Gastrocnemius medialis (tissue), 4 donors: Measurements from ENCODE around the gene LCN15. TPM values are rescaled to one million over a fixed set of nuclear protein-coding genes. Genes with fewer than 3 reads are reported as not detected.
A peak's percentile ranks its signal among the peaks of the same experiment; 100 is the strongest.
"Not testable (repeated sequence)": the region's sequence is repeated elsewhere in the genome, so short reads cannot be mapped to it uniquely, and the experiment has no call there.

Experiments
- ATAC-seq, 2 donors: fragments of 150-250 bp; one replicate each; pipeline ENCODE4 v1.9.1; 2016
- DNase-seq, 2 donors: peaks; one replicate each; pipeline ENCODE4 v3.0.0-alpha.2; 2019
- H3K27ac ChIP-seq, 4 donors: fragments of 200-600 bp; sonication (generic); 1 replicate in 1 of 4; 2 replicates in 3 of 4; pipeline ENCODE4 v1.5.1; 2016 to 2018; ENCODE audit warnings: mild to moderate bottlenecking in 2 of 4, moderate library complexity in 1 of 4
- H3K27me3 ChIP-seq, 3 donors: fragments of 200-600 bp; sonication (generic) in 2 of 3; 1 replicate in 1 of 3; 2 replicates in 2 of 3; pipeline versions ENCODE4 v1.5.1 to v1.6.0; 2016 to 2019; ENCODE audit warnings: mild to moderate bottlenecking in 1 of 3, moderate library complexity in 1 of 3
- H3K36me3 ChIP-seq, 2 donors: fragments of 200-600 bp; sonication (generic) in 1 of 2; one replicate each; pipeline ENCODE4 v1.5.1; 2017 to 2018
- H3K4me1 ChIP-seq, 2 donors: fragments of 200-600 bp; sonication (generic) in 1 of 2; one replicate each; pipeline ENCODE4 v1.5.1; 2016 to 2017; ENCODE audit warnings: mild to moderate bottlenecking in 2 of 2
- H3K4me3 ChIP-seq, 4 donors: fragments of 200-600 bp; sonication (generic) in 3 of 4; 1 replicate in 1 of 4; 2 replicates in 3 of 4; pipeline ENCODE4 v1.5.1; 2016 to 2019; ENCODE audit warnings: mild to moderate bottlenecking in 2 of 4
- H3K9me3 ChIP-seq, 3 donors: fragments of 200-600 bp; sonication (generic) in 2 of 3; 1 replicate in 1 of 3; 2 replicates in 2 of 3; pipeline ENCODE4 v1.5.1; 2016 to 2019
- POLR2A ChIP-seq, 2 donors: fragments of 450-650 bp; IDR thresholded peaks; one replicate each; pipeline ENCODE4 v1.6.1; 2017; ENCODE audit warnings: antibody characterized with exemption in 2 of 2, mild to moderate bottlenecking in 2 of 2, moderate library complexity in 2 of 2
- in situ Hi-C, 4 donors: fragments of 200-750 bp; cut with MboI; loops; one replicate each; pipeline versions ENCODE4 v1.15.0 to v1.8.0; 2017; ENCODE audit warnings: low sequenced_read_pairs in 4 of 4
- intact Hi-C: fragments of 100-400 bp; cut with DNase I; formaldehyde crosslinking; loops from one replicate; pipeline ENCODE4 v1.15.1; 2023; ENCODE audit warnings: low total_unique reads
- total RNA-seq, 4 donors: library from RNA; depleted of rRNA; stranded (reverse); fragments of >200 nt; gene quantifications; one replicate each; pipeline versions ENCODE4 v1.1.0 to v1.2.3, GENCODE V29; 2016
- TF ChIP-seq, protein P1 (sequence below), 5 experiments: fragments of 450-650 bp in 3 of 5; fragments of 200-600 bp in 2 of 5; sonication (generic) in 2 of 5; IDR thresholded peaks in 4 of 5; conservative IDR thresholded peaks in 1 of 5; 1 replicate in 4 of 5; 2 replicates in 1 of 5; pipeline ENCODE4 v1.5.1; 2016 to 2019; ENCODE audit warnings: antibody characterized with exemption in 5 of 5, mild to moderate bottlenecking in 3 of 5, moderate library complexity in 3 of 5

LCN15 gene
- total RNA-seq, 4 donors from 2014 or later = not detected

DNA sequence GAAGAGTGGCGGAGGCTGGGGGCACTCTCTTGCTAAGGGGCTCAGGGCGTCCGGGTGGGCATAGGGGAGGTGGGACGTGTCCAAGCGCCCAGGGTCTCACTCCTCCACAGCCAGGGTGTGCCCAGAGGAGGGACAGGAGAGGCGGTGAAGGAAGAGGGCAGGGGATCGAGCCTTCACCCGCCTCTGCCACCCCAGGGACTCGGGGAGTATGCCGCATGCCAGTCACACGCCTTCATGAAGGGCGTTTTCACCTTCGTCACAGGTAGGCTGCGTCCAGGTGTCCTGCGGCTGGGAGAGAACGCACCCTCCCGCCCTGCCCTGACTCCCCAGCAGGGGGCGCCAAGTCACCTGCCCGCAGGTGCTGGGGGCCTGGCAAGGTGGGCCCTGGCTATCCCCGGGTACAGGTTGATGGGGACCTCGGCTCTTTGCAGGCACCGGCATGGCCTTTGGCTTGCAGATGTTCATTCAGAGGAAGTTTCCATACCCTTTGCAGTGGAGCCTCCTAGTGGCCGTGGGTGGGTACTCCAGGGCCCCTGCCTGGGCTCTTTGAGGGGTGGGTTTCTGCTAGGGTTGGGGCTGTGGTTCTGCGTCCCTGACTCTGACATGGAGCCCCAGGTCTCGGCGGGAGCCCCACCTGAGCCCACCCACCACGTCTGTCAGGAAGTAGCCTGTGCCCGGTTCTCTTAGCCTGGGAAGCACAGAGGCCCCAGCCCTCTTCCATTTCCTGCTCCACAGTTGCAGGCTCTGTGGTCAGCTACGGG, 27.4 kb upstream of the LCN15 start:
- ATAC-seq (peak; percentile 16 to 18), DNase-seq (peak in 1 of 2 donors; percentile 57)
- in situ Hi-C loops (loop anchor here in 1 of 4 donors (25.0 kb wide), 1 partner anchor 146 kb away; the partner anchor contains the start of genes C8G and FBXW5), intact Hi-C loops (loop anchor here (5.0 kb wide), 2 partner anchors 56 to 76 kb away; partner anchors contain the start of genes EDF1 and PHPT1)
- Histone ChIP-seq H3K27me3 (peaks cover 0 to 2% (median 0%) of the 10 kb centered on the region in 3 donors), H3K36me3 (no peaks in the 10 kb centered on the region), H3K4me1 (peaks cover 12 to 18% of the 10 kb centered on the region in 2 donors), H3K4me3 (peak overlapping the region; percentile 66 to 92 (median 81)), H3K9me3 (no peaks in the 10 kb centered on the region), H3K27ac (peak overlapping the region; percentile 94 to 99 (median 95))
- TF ChIP-seq, protein P1, sequence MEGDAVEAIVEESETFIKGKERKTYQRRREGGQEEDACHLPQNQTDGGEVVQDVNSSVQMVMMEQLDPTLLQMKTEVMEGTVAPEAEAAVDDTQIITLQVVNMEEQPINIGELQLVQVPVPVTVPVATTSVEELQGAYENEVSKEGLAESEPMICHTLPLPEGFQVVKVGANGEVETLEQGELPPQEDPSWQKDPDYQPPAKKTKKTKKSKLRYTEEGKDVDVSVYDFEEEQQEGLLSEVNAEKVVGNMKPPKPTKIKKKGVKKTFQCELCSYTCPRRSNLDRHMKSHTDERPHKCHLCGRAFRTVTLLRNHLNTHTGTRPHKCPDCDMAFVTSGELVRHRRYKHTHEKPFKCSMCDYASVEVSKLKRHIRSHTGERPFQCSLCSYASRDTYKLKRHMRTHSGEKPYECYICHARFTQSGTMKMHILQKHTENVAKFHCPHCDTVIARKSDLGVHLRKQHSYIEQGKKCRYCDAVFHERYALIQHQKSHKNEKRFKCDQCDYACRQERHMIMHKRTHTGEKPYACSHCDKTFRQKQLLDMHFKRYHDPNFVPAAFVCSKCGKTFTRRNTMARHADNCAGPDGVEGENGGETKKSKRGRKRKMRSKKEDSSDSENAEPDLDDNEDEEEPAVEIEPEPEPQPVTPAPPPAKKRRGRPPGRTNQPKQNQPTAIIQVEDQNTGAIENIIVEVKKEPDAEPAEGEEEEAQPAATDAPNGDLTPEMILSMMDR (IDR thresholded peaks at IDR 0.05 in 4 of 5, conservative IDR thresholded peaks at IDR 0.05 in 1 of 5) = peak; percentile 88 to 95 (median 91)
- peak in 1 of 2 donors; percentile 14 for TF ChIP-seq POLR2A (IDR thresholded peaks at IDR 0.05)

DNA sequence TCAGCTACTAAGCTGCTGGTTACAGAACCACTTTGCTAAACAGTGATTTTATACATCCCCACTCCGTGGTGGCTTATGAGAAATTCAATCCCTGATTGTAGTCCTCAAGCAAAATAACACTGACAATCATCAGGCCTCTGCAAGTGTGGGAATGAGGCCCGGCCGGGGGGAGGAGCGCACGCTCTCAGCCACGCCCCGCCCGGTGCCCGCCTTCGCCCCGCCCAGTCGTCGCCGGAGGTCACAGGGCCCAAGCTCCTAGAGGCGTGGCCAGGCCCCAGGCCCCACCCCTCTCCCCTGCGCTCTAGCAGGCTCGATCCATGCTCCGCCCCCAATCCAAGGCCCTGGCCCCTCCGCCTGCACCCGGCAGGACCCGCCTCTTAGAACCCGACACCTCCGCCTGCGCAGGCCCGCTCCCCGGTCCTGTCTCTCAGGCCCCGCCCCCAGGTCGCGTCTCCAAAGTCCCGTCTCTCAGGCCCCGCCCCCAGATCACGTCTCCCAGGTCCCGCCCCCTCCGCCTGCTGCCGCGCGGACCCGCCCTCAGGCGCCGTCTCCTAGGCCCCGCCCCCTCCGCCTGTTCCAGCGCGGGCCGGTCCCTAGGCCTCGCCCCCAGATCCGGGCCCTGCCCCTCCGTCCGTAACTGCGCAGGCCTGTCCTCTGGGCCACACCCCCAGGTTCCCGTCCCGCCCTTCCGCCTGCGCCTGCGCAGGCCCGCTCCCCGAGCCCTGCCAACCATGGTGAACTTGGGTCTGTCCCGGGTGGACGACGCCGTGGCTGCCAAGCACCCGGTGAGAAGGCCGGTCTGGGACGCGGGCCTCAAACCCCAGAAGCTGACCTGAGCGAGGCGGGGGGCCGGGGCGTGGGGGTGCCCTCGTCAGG, 26.6 kb upstream of the LCN15 start, which contains the start of gene TMEM141:
Gene TMEM141 (plus strand): TSS at position 705 of the 876 bp plus-strand sequence. CDS start 27 bp downstream, at position 732.
- Histone ChIP-seq H3K36me3 (no peaks in the 10 kb centered on the region), H3K27me3 (no peaks in the 10 kb centered on the region), H3K4me3 (peak within 1 kb of the TSS; percentile 66 to 92 (median 81)), H3K27ac (peak within 1 kb of the TSS; percentile 94 to 99 (median 95)), H3K9me3 (no peaks in the 10 kb centered on the region), H3K4me1 (peaks cover 12 to 18% of the 10 kb centered on the region in 2 donors)
- ATAC-seq (peak; percentile 87 to 91), DNase-seq (peak; percentile 100)
- in situ Hi-C loops (loop anchor here in 1 of 4 donors (25.0 kb wide), 1 partner anchor 146 kb away; the partner anchor contains the start of genes C8G and FBXW5), intact Hi-C loops (loop anchor here (1.0 to 5.0 kb wide), 3 partner anchors 56 to 153 kb away; partner anchors contain the start of genes EDF1, FBXW5 and PHPT1)
- TF ChIP-seq, protein P1 (IDR thresholded peaks at IDR 0.05 in 4 of 5, conservative IDR thresholded peaks at IDR 0.05 in 1 of 5) = no peak
- TF ChIP-seq POLR2A (IDR thresholded peaks at IDR 0.05) = peak; percentile 60 to 82

DNA sequence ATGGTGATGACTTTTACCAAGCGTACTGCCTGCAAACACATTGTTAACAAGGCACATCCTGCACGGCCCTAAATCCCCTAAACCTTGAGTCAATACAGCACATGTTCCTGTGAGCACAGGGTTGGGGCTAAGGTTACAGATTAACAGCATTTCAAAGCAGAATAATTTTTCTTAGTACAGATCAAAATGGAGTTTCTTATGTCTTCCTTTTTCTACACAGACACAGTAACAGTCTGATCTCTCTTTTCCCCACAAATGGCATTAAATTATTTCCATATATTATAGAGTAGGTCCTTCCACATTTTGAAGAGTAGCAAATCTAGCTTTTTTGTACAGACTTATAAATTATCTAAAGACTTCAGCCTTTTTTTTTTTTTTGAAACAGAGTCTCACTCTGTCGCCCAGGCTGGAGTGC, 25.2 kb upstream of the LCN15 start:
- TF ChIP-seq, protein P1 (IDR thresholded peaks at IDR 0.05 in 4 of 5, conservative IDR thresholded peaks at IDR 0.05 in 1 of 5) = no peak
- TF ChIP-seq POLR2A (IDR thresholded peaks at IDR 0.05) = no peak

DNA sequence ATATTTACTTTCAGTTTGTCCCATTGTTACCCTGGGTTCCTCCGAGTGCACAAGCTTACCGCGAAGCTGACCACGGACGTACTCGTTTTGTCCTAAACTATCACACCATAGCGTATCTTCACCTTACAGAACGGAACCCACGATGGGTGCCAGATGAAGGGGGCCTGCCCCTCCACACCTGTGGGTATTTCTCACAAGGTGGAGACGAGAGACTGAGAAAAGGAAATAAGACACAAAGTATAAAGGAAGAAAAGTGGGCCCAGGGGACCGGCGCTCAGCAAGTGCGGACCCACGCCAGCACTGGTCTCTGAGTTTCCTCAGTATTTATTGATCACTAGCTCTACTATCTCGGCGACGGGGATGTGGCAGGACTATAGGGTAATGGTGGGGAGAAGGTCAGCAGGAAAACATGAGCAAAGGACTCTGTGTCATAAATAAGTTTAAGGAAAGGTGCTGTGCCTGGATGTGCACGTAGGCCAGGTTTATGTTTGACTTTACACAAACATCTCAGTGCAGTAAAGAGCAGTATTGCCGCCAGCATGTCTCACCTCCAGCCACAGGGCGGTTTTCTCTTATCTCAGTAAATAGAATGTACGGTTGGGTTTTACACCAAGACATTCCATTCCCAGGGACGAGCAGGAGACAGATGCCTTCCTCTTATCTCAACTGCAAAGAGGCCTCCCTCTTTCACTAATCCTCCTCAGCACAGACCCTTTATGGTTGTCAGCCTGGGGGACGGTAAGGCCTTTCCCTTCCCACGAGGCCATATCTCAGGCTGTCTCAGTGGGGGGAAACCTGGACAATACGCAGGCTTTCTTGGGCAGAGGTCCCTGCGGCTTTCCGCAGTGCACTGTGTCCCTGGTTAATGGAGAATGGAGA, 24.6 kb upstream of the LCN15 start:
- H3K36me3 ChIP-seq, H3K4me3 ChIP-seq, H3K27ac ChIP-seq, H3K27me3 ChIP-seq, DNase-seq, ATAC-seq, H3K9me3 ChIP-seq: not testable (repeated sequence)
- peaks cover 12 to 18% of the 10 kb centered on the region in 2 donors for H3K4me1 ChIP-seq
- intact Hi-C loops (loop anchor here (10.0 kb wide), 1 partner anchor 446 kb away; the partner anchor contains the start of gene SLC34A3), in situ Hi-C loops (loop anchor here (5.0 to 25.0 kb wide), 4 partner anchors 148 to 248 kb away; partner anchors contain the start of genes FUT7 (in 2 of the 4), C8G (in 1 of the 4) and FBXW5 (in 1 of the 4))

More for the DNA sequence above, 25.2 kb upstream of the LCN15 start:
- Histone ChIP-seq H3K4me1 (peaks cover 12 to 18% of the 10 kb centered on the region in 2 donors), H3K27me3 (no peaks in the 10 kb centered on the region), H3K27ac (peak overlapping the region in 1 of 4 donors; percentile 95), H3K9me3 (no peaks in the 10 kb centered on the region), H3K4me3 (no peak overlapping the region), H3K36me3 (no peaks in the 10 kb centered on the region)
- in situ Hi-C loops = loop anchor here (5.0 to 25.0 kb wide), 4 partner anchors 148 to 248 kb away; partner anchors contain the start of genes FUT7 (in 2 of the 4), C8G (in 1 of the 4) and FBXW5 (in 1 of the 4)
- DNase-seq (no peak), ATAC-seq (no peak)
- intact Hi-C loops = loop anchor here (10.0 kb wide), 1 partner anchor 445 kb away; the partner anchor contains the start of gene SLC34A3
